HEK293T (cell line): ENCODE measurements around the gene ZNF697.

Source experiments
- ARNT ChIP-seq: fragments of 450-650 bp; IDR thresholded peaks from 2 replicates; pipeline ENCODE4 v1.6.1; 2017; ENCODE audit warnings: mild to moderate bottlenecking
- BHLHE40 ChIP-seq: fragments of 450-650 bp; IDR thresholded peaks from 2 replicates; pipeline ENCODE4 v1.6.1; 2016; ENCODE audit warnings: mild to moderate bottlenecking, moderate library complexity, borderline replicate concordance
- CTBP1 ChIP-seq: fragments of 450-650 bp; IDR thresholded peaks from 2 replicates; pipeline ENCODE4 v1.6.1; 2016; ENCODE audit warnings: borderline replicate concordance
- ELF4 ChIP-seq: fragments of 450-650 bp; IDR thresholded peaks from 2 replicates; pipeline ENCODE4 v1.6.1; 2017; ENCODE audit warnings: antibody characterized with exemption
- FOXA1 ChIP-seq: fragments of 450-650 bp; IDR thresholded peaks from 2 replicates; pipeline ENCODE4 v1.6.1; 2016; ENCODE audit warnings: mild to moderate bottlenecking
- FOXK2 ChIP-seq: fragments of 450-650 bp; IDR thresholded peaks from 2 replicates; pipeline ENCODE4 v1.6.1; 2016; ENCODE audit warnings: mild to moderate bottlenecking
- FOXM1 ChIP-seq: fragments of 450-650 bp; IDR thresholded peaks from 2 replicates; pipeline ENCODE4 v1.6.1; 2017; ENCODE audit warnings: mild to moderate bottlenecking, borderline replicate concordance
- HDGF ChIP-seq: fragments of 450-650 bp; IDR thresholded peaks from 2 replicates; pipeline ENCODE4 v1.6.1; 2017; ENCODE audit warnings: antibody characterized with exemption, borderline replicate concordance
- L3MBTL2 ChIP-seq: fragments of 450-650 bp; conservative IDR thresholded peaks from 2 replicates; pipeline ENCODE4 v1.6.1; 2016; ENCODE audit warnings: mild to moderate bottlenecking
- LEF1 ChIP-seq: fragments of 450-650 bp; IDR thresholded peaks from 2 replicates; pipeline ENCODE4 v1.6.1; 2017; ENCODE audit warnings: mild to moderate bottlenecking, borderline replicate concordance
- NFRKB ChIP-seq: fragments of 450-650 bp; IDR thresholded peaks from 2 replicates; pipeline ENCODE4 v1.6.1; 2016; ENCODE audit warnings: mild to moderate bottlenecking, moderate library complexity
- SP1 ChIP-seq: fragments of 450-650 bp; IDR thresholded peaks from 2 replicates; pipeline ENCODE4 v1.6.1; 2017
- SUZ12 ChIP-seq: fragments of 450-650 bp; IDR thresholded peaks from 2 replicates; pipeline ENCODE4 v1.6.1; 2016; ENCODE audit warnings: mild to moderate bottlenecking
- TARDBP ChIP-seq: fragments of 450-650 bp; IDR thresholded peaks from 2 replicates; pipeline ENCODE4 v1.6.1; 2016

DNA sequence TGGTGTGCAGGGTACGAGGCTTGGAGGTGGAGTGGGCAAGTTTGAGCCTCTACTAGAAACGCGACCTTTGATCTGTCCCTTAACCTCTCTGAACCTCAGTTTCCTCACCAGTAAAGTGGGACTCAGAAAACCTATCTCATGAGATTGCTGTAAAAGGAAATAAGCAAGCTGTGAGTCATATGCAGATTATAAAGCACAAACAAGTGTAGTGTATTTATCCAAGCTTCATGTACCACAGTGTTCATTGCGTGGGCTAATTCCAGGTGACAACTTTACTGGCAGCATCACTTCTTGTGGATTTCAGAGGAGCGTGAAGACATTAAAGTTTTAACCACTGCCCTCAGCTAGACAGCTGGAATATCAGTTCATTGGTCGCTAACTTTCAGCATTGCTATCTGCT, 44.4 kb downstream of the ZNF697 start:
- TF ChIP-seq FOXK2, result no peak
- no peak for TF ChIP-seq FOXA1
- TF ChIP-seq ARNT, result no peak
- no peak for TF ChIP-seq BHLHE40
- TF ChIP-seq TARDBP, result no peak
- no peak for TF ChIP-seq SUZ12
- no peak for TF ChIP-seq CTBP1
- no peak for TF ChIP-seq SP1
- no peak for TF ChIP-seq FOXM1
- TF ChIP-seq L3MBTL2, result no peak
- TF ChIP-seq NFRKB, result no peak
- TF ChIP-seq ELF4, result no peak
- no peak for TF ChIP-seq LEF1
- TF ChIP-seq HDGF, result no peak
